NCI-H345 treated with DMSO at 0.1 percent for 48 hours (cell line): ENCODE measurements around the gene ZNF629.

Source experiments
- DNase-seq: peaks from one replicate; lab custom pipeline; 2025; ENCODE audit not compliant: unreplicated experiment; lab: John Stamatoyannopoulos, UW

The ZNF629 gene

GRCh38 chr16:30748634-30749445 lies 38.2 kb downstream of the ZNF629 start:
- DNase-seq: no peak

GRCh38 chr16:30747799-30748633 lies 39.0 kb downstream of the ZNF629 start, which contains the start of gene PHKG2:
TSS of gene PHKG2 (plus strand) at chr16:30748425. CDS start at chr16:30748821, 396 bp downstream.
- DNase-seq: peak; percentile 100

- no peak for DNase-seq
Observed at GRCh38 chr16:30747331-30747730, 39.7 kb downstream of the ZNF629 start.

GRCh38 chr16:30746638-30747175 lies 40.3 kb downstream of the ZNF629 start:
- no peak for DNase-seq

- DNase-seq: no peak
Observed at GRCh38 chr16:30745082-30745481, 41.9 kb downstream of the ZNF629 start.

- no peak for DNase-seq
Observed at GRCh38 chr16:30744183-30744582, 42.8 kb downstream of the ZNF629 start.

GRCh38 chr16:30743716-30744115 lies 43.3 kb downstream of the ZNF629 start:
- no peak for DNase-seq

GRCh38 chr16:30741461-30741914 lies 45.5 kb downstream of the ZNF629 start:
- no peak for DNase-seq

GRCh38 chr16:30740364-30741251 lies 46.4 kb downstream of the ZNF629 start:
- DNase-seq: peak; percentile 19

- no peak for DNase-seq
Observed at GRCh38 chr16:30738984-30739951, 47.7 kb downstream of the ZNF629 start.

GRCh38 chr16:30737794-30738648 lies 49.0 kb downstream of the ZNF629 start:
- DNase-seq: no peak

- DNase-seq: no peak
Observed at GRCh38 chr16:30736995-30737793, 49.8 kb downstream of the ZNF629 start.

- no peak for DNase-seq
Observed at GRCh38 chr16:30731411-30731810, 55.6 kb downstream of the ZNF629 start.

GRCh38 chr16:30728899-30729672 lies 57.9 kb downstream of the ZNF629 start:
- DNase-seq: no peak
